ENCODE data around the gene MYH14.

MYH14 gene

DNA sequence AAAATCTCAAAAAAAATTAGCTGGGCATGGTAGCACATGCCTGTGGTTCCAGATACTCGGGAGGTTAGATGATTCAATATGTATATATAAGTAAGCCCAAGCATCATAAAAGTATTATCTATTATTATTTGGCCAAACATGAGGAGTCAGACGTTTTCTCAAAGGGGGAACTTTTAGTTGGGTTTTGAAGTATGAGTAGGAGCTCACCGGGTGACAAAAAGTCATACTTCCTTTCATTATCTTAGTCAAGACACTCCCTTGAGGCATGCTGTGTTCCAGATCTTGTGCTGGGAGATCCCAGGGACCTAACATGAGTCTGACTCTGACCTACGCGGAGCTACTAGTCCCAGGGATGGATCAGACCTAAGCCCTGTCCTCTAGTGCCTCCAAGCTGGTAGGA lies 8.2 kb upstream of the MYH14 start:
- DNase-seq (ENCODE audit: low read depth): no peak

- DNase-seq (ENCODE audit: low read depth): no peak
Measured at GRCh38 chr19:50196322-50196932, 7.0 kb upstream of the MYH14 start.

DNA sequence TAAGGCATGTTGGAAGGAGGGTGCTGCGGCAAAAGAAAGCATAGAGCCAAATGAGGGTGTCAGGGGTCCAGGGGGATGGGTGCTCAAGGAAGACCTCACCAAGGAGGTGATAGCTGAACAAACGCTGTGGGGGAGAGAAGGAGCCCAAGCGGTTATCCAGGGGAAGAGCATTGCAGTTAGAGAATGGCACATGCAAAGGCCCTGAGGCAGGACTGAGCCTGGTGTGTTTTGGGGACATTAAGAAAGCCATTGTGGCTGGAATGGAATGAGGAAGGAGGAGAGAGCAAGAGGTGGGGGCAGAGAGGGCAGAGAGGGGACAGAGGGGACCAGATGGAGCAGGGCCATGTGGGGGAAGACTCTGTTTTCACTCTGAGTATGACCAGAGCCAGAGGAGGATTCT lies 6.1 kb upstream of the MYH14 start:
- no peak for DNase-seq (ENCODE audit: low read depth)

DNA sequence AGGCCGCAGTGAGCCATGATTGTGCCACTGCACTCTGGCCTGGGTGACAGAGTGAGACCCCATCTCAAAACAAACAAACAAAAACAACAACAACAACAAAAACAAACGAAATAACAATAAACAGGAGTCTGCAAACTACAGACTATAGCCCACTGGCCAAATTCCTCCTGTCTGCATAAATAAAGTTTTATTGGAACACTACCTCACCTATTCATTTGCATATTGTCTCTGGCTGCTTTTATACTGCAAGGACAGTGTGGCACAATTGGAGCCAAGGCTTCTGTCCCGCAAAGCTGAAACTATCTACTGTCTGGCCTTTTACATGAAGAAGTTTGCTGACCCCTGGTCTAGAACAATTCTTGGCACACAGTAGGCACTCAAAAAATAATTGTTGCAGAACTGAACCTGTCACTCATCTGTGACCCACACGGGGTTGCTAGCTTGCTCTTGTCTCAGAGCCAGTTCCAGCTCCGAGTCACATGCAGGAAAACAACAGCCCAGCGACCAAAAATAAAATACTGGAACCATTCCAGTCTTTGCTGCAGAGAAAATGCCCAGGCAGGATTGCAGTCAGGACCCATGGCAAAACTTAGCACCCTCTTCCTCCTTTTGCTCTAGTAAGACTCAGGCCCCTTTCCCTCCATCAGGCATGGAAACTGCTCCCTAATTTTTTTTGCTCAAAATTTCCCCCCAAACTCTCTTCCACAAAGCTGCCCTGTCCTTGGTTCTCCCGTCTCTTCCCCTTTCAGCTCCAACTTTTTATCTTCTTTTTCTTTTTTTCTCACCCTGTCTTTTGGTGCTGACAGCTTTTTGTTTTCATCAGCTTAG lies 4.8 kb upstream of the MYH14 start:
- DNase-seq (ENCODE audit: low read depth): no peak

- DNase-seq (ENCODE audit: low read depth): no peak
Measured at GRCh38 chr19:50199259-50199555, 4.2 kb upstream of the MYH14 start.

DNA sequence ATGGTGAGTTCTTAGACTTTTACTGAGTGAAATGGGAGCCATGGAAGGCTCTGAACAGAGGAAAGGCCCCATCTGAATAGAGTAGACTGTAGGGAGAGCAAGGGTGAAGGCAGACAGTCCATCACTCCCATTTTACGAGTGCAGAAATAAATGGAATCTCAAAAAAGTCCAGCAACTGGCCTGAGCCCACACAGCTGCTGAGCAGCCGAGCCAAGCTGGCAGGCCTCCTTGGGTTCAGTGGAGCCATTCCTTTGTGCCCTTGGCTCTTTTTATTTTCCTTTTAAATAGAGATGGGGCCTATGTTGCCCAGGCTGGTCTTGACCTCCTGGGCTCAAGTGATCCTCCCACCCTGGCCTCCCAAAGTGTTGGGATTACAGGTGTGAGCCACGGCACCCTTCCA lies 1.0 kb upstream of the MYH14 start:
- no peak for DNase-seq (ENCODE audit: low read depth)

DNA sequence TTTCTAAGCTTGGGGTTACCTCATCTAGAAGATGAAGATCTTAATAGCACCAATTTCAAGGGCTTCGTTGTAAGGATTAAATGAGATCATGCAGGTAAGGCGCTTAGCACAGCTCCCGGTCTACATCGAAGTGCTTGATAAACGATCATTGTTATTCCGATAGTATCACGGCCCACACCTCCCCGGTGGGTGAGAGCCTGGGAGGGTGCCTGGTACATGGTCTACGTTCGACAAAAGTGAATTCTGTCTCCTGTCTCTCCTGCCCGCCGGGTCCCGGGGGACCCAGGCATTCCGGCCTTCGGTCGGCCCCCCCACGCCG lies 501 bp upstream of the MYH14 start:
- no peak for DNase-seq (ENCODE audit: low read depth)

DNA sequence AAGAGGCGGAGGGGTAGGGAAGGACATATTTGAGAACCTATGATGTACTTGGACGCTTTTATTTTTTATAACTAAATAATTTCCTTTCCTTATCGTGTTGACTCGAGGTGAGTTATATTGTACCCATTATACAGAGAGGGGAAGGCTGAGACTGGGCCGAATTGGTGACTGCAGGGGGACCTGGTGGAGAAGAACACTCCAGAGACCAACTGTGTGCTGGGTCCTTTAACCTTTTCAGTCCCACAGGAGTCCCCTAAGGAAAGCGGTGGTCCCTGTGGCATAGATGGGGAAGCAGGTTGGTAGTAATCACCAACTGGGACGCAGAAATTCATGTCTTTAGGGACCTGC lies 633 bp downstream of the MYH14 start:
- DNase-seq (ENCODE audit: low read depth): no peak

- no peak for DNase-seq (ENCODE audit: low read depth)
Measured at GRCh38 chr19:50204811-50205675, 1.6 kb downstream of the MYH14 start.

- no peak for DNase-seq (ENCODE audit: low read depth)
Measured at GRCh38 chr19:50205681-50206138, 2.3 kb downstream of the MYH14 start.

DNA sequence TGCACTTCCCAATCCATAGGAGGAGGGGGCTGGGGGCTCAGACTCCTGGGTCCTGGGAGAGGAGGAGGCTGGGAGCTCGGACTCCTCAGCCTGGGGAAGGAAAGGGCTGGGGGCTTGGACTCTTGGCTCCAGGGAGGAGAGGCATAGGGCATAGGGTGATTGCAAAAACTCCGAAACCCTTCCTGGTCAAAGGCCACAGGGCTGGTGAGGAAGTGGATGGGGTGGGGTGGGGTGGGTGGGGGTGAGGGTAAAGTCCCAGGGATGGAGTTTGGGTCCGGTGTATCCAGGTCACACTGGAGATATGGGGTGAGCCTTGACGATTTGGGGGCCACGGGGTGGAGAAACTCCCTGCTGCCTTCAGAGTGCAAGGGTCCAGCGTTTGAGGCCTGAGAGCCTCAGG lies 2.8 kb downstream of the MYH14 start:
- DNase-seq (ENCODE audit: low read depth): no peak

DNA sequence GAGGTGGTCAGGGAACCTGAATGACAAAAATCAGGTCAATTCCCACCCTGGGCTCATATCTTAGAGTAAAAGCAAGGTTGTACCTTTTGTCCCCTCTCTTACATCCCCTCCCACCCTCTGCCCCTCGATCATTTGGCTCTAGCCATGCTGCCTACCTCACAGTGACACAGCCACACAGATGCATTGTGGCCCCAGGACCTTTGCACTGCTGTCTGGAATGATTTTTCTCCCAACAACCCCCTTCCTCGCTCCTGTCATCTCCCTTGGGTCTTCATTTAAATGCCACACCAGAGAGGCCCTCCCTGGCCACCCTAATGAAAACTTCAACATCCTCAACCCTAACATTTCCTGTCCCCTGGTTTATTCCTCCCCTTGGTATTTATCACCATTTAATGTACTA lies 4.3 kb downstream of the MYH14 start:
- DNase-seq (ENCODE audit: low read depth): no peak

GRCh38 chr19:50209131-50209530 lies 5.7 kb downstream of the MYH14 start:
- DNase-seq (ENCODE audit: low read depth): no peak

DNA sequence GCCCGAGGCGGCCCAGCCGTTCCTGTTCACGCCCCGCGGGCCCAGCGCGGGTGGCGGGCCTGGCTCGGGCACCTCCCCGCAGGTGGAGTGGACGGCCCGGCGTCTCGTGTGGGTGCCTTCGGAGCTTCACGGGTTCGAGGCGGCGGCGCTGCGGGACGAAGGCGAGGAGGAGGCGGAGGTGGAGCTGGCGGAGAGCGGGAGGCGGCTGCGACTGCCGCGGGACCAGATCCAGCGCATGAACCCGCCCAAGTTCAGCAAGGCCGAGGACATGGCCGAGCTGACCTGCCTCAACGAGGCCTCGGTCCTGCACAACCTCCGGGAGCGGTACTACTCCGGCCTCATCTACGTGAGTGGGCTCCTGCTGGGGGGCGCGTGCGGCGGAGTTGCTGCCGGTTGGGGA lies 7.0 kb downstream of the MYH14 start:
- no peak for DNase-seq (ENCODE audit: low read depth)

GRCh38 chr19:50213925-50214324 lies 10.5 kb downstream of the MYH14 start:
- DNase-seq (ENCODE audit: low read depth): no peak

GRCh38 chr19:50214699-50215543 lies 11.5 kb downstream of the MYH14 start:
- DNase-seq (ENCODE audit: low read depth): no peak

- no peak for DNase-seq (ENCODE audit: low read depth)
Measured at GRCh38 chr19:50215820-50216219, 12.4 kb downstream of the MYH14 start.

DNA sequence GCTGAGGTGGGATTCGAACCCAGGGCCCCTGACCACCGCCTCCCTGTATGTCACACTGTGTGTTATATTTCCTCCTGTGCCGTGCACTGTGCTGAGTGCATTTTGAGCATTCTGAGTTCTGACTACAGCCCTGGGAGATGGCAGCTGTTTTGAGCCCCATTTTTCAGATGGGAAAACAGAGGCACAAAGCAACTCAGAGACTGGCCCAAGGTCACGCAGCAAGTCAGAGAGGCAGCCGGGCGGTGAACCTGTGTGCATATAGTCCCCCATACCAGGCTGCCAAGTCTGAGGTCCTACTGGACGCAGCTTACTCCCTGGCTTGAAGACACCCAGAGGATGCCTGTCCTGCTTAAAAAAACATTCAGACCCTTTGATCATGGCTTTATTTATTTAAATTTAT lies 17.7 kb downstream of the MYH14 start:
- no peak for DNase-seq (ENCODE audit: low read depth)

GRCh38 chr19:50222691-50223438 lies 19.4 kb downstream of the MYH14 start:
- DNase-seq (ENCODE audit: low read depth): no peak

- DNase-seq (ENCODE audit: low read depth): no peak
Measured at GRCh38 chr19:50223439-50223716, 20.0 kb downstream of the MYH14 start.

DNA sequence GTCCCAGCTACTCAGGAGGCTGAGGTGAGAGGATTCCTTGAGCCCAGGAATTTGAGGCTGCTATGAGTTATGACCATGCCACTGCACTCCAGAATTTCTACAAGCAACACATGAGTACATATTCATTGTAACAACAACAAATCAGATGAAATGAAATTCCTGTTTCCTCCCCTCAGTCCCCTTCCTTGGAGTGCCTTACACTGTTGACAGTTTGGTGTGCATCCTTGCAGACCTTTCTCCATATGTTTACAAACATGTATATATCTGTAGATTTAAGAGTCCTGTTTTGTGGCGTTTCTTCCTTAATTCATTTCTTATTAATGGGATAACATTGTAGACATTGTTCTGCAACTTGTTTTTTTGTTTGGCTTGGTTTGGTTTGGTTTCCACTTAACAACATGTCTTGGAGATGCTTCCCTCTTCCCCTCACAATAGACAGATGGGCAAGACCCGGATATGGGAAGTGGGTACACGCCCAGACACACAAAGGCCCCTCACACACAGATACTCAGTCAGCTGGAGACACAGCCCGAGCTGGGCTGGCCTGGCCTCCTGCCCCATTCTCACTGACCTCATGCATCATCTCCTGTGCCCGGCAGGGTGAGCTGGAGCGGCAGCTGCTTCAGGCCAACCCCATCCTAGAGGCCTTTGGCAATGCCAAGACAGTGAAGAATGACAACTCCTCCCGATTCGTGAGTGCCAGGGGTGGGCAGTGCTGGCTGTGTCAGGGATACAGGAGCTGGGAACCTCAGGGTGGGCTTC lies 21.7 kb downstream of the MYH14 start:
- DNase-seq (ENCODE audit: low read depth): no peak

Data from T-helper 22 cell (primary cell).